ENCODE results near the gene ABHD16B.
"Not testable (repeated sequence)": the region's sequence is repeated elsewhere in the genome, so short reads cannot be mapped to it uniquely, and the experiment has no call there.

The ABHD16B gene

DNA sequence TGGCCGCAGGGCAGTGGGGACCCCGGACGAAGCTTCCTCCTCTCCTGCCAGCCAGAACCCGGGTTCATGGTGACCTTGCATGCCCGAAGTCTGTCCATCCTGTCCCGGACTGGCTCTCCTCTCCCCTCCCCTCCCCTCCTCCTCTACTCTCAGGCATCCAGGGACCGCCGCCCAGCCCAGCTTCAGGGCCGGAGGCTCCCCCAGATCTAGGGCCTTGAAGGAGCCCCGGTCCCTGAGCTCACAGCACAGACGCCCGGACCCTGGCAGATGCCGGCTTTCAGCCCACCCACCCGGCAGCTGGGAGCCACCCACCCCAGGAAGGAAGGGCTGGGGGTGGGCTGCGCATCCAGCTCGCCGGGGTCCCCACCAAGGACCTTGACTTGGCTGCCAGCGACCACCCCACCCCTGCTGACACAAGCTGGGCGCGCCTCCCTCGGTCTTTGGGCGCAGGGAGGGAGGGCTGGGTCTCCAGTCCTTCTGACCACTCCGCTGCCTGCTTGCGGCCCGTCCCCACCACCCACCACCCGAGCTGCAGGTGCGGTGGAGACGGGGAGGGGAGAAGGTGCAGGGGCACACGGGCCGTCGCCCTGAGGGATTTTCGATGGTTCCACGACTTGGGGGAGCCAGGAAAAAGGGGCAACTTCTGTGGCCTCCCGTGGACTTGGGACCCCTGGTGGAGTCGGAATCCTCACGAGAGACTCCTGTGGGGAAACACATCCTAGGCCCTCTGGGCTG lies 5.8 kb upstream of the ABHD16B start:
- peak; percentile 24 for DNase-seq (ENCODE audit: low read depth, low spot score)

DNA sequence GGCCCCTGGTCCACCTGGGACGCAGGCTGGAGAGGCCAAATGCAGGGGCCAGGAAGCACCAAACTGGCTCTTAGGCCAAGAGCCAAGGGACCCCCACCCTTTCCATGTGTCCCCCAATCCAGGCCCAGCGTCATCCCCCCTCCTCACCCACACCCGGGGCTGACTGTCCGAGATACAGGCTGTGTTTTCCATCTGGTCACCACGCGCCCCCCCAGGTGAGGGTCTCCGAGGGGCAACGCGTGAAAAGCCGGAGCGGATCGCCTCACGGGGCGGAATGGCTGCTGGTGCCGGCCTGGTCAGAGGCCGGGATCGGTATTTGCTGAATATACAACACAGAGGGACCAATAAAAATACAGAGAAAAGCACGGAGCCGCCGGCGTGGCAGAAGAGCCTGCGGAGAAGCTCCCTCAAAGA lies 5.2 kb upstream of the ABHD16B start:
- no peak for DNase-seq (ENCODE audit: low read depth, low spot score)

GRCh38 chr20:63857764-63858392 lies 3.4 kb upstream of the ABHD16B start:
- no peak for DNase-seq (ENCODE audit: low read depth, low spot score)

- peak; percentile 39 for DNase-seq (ENCODE audit: low read depth, low spot score)
Observed at GRCh38 chr20:63858393-63859165, 2.7 kb upstream of the ABHD16B start.

DNA sequence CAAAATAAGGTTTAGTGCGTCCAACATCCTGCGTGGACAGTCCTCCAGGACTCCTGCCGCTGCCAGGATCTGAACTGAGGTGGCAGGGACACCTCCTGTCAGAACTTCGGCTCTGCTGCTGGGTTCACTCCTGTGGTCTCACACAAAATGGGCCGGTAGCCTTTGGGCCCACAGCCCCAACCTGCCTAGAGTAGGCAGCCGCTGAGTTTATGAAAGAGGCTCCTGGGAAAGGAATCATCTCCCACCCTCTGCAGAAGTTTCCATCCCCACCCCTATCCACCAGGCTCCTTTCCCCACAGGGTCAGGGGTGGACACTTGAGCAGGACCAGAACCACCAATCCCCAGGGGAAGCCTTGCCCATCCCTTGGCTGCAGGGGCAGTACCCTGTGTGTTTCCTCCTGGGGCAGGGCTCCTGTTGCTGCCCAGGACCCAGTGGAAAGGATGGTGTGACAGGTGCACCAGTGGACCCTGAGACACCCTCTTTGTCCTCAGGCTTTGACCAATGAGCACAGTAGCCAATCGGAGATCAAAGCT lies 2.1 kb upstream of the ABHD16B start:
- DNase-seq (ENCODE audit: low read depth, low spot score), result no peak

DNA sequence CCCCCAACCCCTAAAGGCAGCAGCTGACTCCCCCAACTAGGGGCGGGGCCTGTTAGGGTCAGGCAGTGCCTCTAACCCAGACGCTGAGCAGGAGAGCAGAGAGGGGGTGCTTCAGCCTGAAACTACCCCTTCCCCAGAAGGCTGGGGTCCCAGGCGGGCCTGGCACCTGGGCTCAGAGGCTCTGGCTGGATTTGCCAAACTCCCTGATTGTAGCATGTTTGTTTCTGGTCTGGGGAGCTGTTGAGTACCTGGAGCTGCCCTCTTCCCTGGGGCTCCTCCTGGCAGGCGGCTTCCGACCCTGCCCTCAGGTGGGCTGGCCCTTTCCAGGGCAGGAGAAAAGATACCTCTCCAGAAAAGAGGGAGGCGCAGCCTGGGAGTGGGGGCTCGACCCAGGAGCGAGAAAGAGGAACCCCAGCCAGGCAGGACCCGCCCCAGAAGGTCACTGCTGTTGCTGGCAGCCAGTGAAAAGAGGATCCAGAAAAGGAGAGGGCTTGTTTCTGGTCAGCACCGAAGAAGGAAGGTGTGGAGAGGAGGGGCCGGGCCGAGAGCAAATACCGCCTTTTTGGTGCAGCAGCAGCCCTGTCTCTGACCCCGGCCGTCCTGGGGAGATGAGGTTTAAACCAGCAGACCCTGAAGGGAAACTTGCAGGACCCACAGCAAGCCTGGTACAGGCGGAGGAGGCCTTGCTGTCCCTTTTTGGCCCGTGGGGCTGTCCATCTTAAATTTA lies 810 bp upstream of the ABHD16B start:
- no peak for DNase-seq (ENCODE audit: low read depth, low spot score)

DNA sequence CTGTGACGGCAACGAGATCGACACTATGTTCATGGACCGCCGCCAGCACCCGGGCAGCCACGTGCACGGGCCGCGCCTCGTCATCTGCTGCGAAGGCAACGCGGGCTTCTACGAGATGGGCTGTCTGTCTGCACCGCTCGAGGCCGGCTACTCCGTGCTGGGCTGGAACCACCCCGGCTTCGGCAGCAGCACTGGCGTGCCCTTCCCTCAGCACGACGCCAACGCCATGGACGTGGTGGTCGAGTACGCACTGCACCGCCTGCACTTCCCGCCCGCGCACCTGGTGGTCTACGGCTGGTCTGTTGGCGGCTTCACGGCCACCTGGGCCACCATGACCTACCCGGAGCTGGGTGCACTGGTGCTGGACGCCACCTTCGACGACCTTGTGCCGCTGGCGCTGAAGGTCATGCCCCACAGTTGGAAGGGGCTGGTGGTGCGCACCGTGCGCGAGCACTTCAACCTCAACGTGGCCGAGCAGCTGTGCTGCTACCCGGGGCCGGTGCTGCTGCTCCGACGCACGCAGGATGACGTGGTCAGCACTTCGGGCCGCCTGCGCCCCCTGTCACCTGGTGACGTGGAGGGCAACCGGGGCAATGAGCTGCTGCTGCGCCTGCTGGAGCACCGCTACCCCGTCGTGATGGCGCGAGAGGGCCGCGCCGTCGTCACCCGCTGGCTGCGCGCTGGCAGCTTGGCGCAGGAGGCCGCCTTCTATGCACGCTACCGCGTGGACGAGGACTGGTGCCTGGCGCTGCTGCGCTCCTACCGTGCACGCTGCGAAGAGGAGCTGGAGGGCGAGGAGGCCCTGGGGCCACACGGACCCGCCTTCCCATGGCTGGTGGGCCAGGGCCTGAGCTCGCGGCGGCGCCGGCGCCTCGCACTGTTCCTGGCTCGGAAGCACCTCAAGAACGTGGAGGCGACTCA lies 943 bp downstream of the ABHD16B start:
- DNase-seq (ENCODE audit: low read depth, low spot score), result no peak

- DNase-seq (ENCODE audit: low read depth, low spot score), result no peak
Observed at GRCh38 chr20:63863021-63863797, 1.9 kb downstream of the ABHD16B start.

DNA sequence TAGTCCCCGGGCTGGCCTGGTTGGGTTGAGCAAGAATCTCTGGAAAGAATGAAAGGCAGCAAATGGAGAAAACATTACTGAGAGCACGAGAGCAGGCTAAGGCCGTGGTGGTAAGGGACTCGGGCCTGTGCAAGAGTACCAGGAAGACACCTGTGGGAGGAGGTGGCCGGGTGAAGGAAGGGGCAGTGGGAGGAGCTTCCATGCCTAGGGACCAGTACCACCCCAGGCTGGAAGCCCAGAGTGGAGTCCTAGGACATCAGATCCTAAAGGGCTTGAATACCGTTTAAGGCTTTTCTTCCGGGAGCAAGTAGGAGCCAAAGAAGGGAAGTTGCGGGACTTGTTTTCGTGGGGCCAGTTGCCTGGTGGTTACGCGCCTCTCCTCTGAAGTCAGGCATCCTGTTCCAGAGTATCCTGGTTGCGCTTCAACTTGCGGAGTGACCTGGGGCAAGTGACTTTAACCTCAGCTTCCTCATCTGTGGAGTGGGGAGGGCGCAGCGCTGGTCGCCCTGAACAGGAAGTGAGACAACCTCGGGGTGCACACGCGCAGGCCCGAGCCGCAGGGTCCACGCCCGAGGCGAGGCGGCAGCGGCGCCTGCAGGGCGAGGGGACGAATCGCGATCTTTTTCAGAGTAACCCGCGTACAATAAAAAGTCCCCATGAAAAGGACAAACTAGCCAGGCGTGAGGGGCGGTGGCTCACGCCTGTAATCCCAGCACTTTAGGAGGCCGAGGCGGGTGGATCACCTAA lies 2.7 kb downstream of the ABHD16B start:
- peak; percentile 88 for DNase-seq (ENCODE audit: low read depth, low spot score)

DNA sequence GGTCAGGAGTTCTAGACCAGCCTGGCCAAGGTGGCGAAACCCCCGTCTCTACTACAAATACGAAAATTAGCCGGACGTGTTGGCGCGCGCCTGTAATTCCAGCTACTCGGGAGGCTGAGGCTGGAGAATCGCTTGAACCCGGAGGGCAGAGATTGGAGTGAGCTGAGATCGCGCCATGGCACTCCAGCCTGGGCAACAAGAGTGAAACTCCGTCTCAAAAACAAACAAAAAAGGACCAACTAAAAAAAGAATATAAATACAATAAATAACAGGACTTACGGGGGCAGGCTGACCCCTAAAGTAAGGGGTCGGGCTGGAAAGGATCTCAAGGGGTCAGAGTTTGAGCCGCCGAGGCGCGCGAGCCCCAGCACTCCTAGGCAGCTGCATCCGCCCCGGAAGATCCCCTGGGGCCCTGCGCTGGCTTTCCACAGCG lies 3.3 kb downstream of the ABHD16B start:
- DNase-seq (ENCODE audit: low read depth, low spot score), result no peak

- peak; percentile 99 for DNase-seq (ENCODE audit: low read depth, low spot score)
Observed at GRCh38 chr20:63864978-63865640, 3.8 kb downstream of the ABHD16B start, which contains the start of gene TPD52L2. TSS of gene TPD52L2 (plus strand) at chr20:63865270. CDS start at chr20:63865366, 96 bp downstream.

GRCh38 chr20:63867042-63867441 lies 5.7 kb downstream of the ABHD16B start:
- DNase-seq (ENCODE audit: low read depth, low spot score), result not testable (repeated sequence)

DNA sequence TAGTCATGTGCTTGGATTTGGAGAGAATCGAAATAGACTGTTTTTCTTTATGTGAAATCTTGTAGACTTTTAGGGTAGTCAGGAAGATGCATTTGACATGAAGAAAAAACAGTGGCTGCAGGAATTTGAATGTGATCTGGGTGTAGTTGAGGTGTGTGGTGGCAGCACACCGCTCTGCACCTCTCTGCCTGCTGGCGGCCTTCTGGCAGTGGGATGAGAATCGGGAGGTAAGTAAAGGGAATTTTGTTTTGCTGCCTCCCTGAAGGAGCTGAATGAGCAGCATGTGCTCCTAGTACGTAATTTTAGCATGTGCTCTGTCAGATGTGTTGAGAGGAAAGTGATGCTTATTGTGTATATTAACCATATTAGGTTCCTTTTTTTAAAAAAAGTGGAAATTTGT lies 7.0 kb downstream of the ABHD16B start:
- DNase-seq (ENCODE audit: low read depth, low spot score), result no peak

DNA sequence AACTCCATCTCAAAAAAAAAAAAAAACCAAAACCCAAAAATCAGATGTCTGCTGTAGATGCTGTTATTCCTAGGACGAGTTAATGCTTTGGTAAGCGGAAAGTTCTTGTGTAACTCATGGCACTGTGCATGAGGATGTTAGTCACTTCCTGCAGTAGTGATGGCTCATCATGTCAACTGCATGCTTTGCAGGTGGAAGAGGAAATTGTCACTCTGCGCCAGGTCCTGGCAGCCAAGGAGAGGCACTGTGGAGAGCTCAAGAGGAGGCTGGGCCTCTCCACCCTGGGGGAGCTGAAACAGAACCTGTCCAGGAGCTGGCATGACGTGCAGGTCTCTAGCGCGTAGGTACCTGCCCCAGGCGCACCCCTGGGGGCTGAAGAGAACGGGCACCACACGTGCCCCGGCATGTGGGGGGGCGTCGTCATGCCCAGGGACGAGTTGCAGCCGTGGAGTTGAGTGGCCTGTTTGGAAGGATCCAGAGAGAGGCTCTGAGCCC lies 12.2 kb downstream of the ABHD16B start:
- no peak for DNase-seq (ENCODE audit: low read depth, low spot score)

DNA sequence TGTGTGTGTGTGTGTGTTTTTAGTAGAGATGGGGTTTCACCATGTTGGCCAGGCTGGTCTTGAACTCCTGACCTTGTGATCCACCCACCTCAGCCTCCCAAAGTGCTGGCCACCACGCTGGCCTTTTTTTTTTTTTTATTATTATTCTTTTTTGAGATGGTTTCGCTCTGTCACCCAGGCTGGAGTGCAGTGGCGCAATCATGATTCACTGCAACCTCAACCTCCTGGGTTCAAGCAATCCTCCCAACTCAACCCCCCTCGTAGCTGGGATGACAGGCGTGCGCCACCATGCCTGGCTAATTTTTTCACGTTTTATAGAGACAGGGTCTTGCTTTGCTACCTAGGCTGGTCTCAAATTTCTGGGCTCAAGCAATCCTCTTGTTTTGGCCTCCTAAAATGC lies 12.9 kb downstream of the ABHD16B start:
- not testable (repeated sequence) for DNase-seq (ENCODE audit: low read depth, low spot score)

GRCh38 chr20:63876489-63877036 lies 15.3 kb downstream of the ABHD16B start:
- DNase-seq (ENCODE audit: low read depth, low spot score), result no peak

DNA sequence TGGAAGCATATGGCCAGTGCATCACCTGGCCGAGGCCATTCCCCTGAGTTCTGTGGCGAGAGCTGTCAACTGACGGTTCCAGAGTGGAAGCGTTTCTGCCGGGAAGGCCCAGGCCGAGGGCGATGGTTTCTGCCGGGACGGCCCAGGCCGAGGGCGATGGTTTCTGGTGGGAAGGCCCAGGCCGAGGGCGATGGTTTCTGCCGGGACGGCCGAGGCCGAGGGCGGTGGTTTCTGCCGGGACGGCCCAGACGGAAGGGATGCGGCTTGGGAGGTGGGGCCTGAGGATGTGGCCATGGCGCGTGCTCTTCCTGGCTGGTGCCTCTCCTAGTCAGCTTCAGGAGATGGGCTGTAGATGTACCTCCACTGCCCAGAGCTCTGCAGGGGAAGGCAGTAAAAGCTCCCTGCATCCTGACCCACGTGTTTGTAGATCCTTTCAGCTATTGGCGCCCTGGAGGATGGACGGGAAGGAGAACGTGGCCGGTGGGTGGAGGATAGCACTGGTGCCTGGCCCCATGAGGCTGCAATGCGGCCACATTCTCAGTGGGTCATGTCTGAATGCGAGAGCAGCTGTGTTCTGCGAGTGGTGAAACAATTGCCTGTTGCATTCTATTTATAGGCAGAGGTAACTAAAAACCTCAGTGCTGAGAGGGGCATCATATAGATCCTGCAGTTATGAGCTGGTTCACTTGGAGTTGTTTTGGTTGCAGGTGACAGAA lies 16.6 kb downstream of the ABHD16B start:
- no peak for DNase-seq (ENCODE audit: low read depth, low spot score)

Data from astrocyte of the hippocampus (primary cell).